Body of pancreas (tissue), 4 donors: ENCODE results near the gene LDB1. TPM values are rescaled to one million over a fixed set of nuclear protein-coding genes. Genes with fewer than 3 reads are reported as not detected.

Experiments used
- ATAC-seq: fragments of 150-250 bp; one replicate; pipeline ENCODE4 v1.9.1; 2016
- DNase-seq, 4 donors: peaks; one replicate each; pipeline ENCODE4 v3.0.0-alpha.2; 2019
- H3K27ac ChIP-seq, 4 donors: fragments of 200-600 bp; sonication (generic); 1 replicate in 3 of 4; 2 replicates in 1 of 4; pipeline versions ENCODE4 v1.5.1 to v1.6.1; 2016 to 2019; ENCODE audit warnings: mild to moderate bottlenecking in 1 of 4, mixed read lengths in 1 of 4, moderate library complexity in 1 of 4
- H3K27me3 ChIP-seq, 2 donors: fragments of 200-600 bp; sonication (generic); one replicate each; pipeline ENCODE4 v1.6.0; 2016; ENCODE audit warnings: mild to moderate bottlenecking in 1 of 2
- H3K36me3 ChIP-seq, 2 donors: fragments of 200-600 bp; sonication (generic); replicated peaks in 1 of 2; 2 replicates each; pipeline ENCODE4 v1.5.1; 2016; ENCODE audit warnings: low read depth in 2 of 2; ENCODE audit not compliant: insufficient read depth in 1 of 2
- H3K4me1 ChIP-seq: fragments of 200-600 bp; sonication (generic); one replicate; pipeline ENCODE4 v1.6.0; 2016
- H3K4me3 ChIP-seq, 2 donors: fragments of 200-600 bp; sonication (generic); 1 replicate in 1 of 2; 2 replicates in 1 of 2; pipeline ENCODE4 v1.5.1; 2016 to 2019
- H3K9me3 ChIP-seq, 3 donors: fragments of 200-600 bp; sonication (generic); 1 replicate in 2 of 3; 2 replicates in 1 of 3; pipeline ENCODE4 v1.5.1; 2016
- POLR2A ChIP-seq, 3 donors: fragments of 450-650 bp; IDR thresholded peaks; one replicate each; pipeline ENCODE4 v1.6.1; 2016; ENCODE audit warnings: antibody characterized with exemption in 3 of 3, mild to moderate bottlenecking in 2 of 3
- WGBS, 2 donors: methylation state at CpG; one replicate each; pipeline ENCODE4 v1.1.5; 2017; 5-methylcytosine and 5-hydroxymethylcytosine counted together
- intact Hi-C: fragments of 100-400 bp; cut with DNase I; formaldehyde crosslinking; loops from one replicate; pipeline ENCODE4 v1.15.1; 2023
- total RNA-seq, 2 donors: library from RNA; depleted of rRNA; stranded (reverse); fragments of >200 nt; gene quantifications; one replicate each; pipeline ENCODE4 v1.1.0, GENCODE V29; 2016
- TF ChIP-seq, protein P1 (sequence below), 7 experiments: fragments of 450-650 bp in 4 of 7; fragments of 200-600 bp in 3 of 7; sonication (generic) in 3 of 7; IDR thresholded peaks; one replicate each; pipeline ENCODE4 v1.5.1; 2016 to 2019; ENCODE audit warnings: antibody characterized with exemption in 7 of 7

Gene LDB1
- total RNA-seq, 2 donors from 2014 or later: 17.1 to 24.4 TPM

DNA sequence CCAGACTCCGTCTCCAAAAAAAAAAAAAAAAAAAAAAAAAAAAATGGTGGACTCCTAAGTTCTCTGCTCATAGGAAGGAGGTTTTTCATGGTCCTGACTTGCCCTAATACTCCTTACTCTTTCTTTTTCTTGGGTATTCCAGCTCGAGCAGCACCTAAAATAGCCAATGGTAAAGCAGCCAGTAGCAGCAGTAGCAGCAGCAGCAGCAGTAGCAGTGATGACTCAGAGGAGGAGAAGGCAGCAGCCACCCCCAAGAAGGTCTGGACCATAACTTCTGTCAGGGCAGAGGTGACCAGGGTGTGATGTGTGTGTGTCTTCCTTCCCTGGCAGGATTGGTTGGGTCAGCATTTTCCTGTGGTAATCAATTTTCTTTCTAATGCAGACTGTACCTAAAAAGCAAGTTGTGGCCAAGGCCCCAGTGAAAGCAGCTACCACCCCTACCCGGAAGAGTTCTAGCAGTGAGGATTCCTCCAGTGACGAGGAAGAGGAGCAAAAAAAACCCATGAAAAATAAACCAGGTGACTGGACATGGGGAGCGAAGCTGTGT, 39.0 kb upstream of the LDB1 start:
- no peak overlapping the region for H3K27ac ChIP-seq
- TF ChIP-seq, protein P1, sequence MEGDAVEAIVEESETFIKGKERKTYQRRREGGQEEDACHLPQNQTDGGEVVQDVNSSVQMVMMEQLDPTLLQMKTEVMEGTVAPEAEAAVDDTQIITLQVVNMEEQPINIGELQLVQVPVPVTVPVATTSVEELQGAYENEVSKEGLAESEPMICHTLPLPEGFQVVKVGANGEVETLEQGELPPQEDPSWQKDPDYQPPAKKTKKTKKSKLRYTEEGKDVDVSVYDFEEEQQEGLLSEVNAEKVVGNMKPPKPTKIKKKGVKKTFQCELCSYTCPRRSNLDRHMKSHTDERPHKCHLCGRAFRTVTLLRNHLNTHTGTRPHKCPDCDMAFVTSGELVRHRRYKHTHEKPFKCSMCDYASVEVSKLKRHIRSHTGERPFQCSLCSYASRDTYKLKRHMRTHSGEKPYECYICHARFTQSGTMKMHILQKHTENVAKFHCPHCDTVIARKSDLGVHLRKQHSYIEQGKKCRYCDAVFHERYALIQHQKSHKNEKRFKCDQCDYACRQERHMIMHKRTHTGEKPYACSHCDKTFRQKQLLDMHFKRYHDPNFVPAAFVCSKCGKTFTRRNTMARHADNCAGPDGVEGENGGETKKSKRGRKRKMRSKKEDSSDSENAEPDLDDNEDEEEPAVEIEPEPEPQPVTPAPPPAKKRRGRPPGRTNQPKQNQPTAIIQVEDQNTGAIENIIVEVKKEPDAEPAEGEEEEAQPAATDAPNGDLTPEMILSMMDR (IDR thresholded peaks at IDR 0.05): no peak
- TF ChIP-seq POLR2A (IDR thresholded peaks at IDR 0.05): no peak
- H3K27me3 ChIP-seq: no peaks in the 10 kb centered on the region
- peaks cover 12% of the 10 kb centered on the region for H3K4me1 ChIP-seq
- no peak for DNase-seq
- ATAC-seq: no peak
- H3K36me3 ChIP-seq: peaks cover 30 to 49% of the 10 kb centered on the region in 2 donors
- H3K9me3 ChIP-seq: no peaks in the 10 kb centered on the region
- H3K4me3 ChIP-seq: no peak overlapping the region
- WGBS, 2 donors: 90 to 97% methylated on average over 5 of the region's 5 CpGs
- intact Hi-C loops: no loop called here

DNA sequence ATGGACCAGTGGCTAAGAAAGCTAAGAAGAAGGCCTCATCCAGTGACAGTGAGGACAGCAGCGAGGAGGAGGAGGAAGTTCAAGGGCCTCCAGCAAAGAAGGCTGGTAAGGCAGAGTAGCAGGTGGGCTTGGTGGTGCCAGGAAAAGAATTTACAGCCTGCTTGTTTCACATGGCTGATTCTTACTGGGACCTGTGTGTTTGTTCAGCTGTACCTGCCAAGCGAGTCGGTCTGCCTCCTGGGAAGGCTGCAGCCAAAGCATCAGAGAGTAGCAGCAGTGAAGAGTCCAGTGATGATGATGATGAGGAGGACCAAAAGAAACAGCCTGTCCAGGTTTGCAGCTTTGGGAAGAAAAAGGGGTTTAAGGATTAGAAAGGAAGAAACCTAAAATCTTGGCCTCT, 37.1 kb upstream of the LDB1 start:
- 41 to 54% methylated on average over 3 of the region's 3 CpGs for WGBS, 2 donors
- peaks cover 28% of the 10 kb centered on the region for H3K4me1 ChIP-seq
- intact Hi-C loops: no loop called here
- DNase-seq: no peak
- TF ChIP-seq POLR2A (IDR thresholded peaks at IDR 0.05): no peak
- TF ChIP-seq, protein P1 (IDR thresholded peaks at IDR 0.05): no peak
- peaks cover 30 to 39% of the 10 kb centered on the region in 2 donors for H3K36me3 ChIP-seq
- ATAC-seq: no peak
- H3K4me3 ChIP-seq: no peak overlapping the region
- no peaks in the 10 kb centered on the region for H3K9me3 ChIP-seq
- no peak overlapping the region for H3K27ac ChIP-seq
- no peaks in the 10 kb centered on the region for H3K27me3 ChIP-seq

DNA sequence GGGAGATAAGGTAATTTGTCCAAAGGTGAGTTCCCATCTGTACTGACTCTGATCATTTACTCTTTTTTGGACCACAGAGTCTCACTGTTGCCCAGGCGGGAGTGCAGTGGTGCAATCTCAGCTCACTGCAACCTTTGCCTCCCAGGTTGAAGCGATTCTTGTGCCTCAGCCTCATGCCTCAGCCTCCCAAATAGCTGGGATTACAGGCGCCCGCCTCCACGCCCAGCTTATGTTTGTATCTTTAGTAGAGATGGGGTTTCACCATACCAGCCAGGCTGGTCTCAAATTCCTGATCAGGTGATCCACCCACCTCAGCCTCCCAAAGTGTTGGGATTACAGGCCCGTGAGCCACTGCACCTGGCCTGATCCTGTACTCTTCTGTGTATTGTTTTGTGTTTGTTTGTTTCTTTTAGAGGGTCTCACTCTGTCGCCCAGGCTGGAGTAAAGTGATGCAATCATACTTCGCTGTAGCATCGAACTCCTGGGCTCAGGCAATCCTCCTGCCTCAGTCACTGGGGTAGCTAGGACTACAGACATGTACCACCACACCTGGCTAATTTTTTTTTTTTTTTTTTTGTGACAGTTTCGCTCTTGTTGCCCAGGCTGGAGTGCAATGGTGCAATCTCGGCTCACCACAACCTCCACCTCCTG, 34.4 kb upstream of the LDB1 start:
- no peaks in the 10 kb centered on the region for H3K9me3 ChIP-seq
- H3K27me3 ChIP-seq: no peaks in the 10 kb centered on the region
- WGBS, 2 donors: 92% methylated on average over 11 of the region's 11 CpGs
- H3K36me3 ChIP-seq: peaks cover 6 to 16% of the 10 kb centered on the region in 2 donors
- no peak for ATAC-seq
- H3K4me3 ChIP-seq: no peak overlapping the region
- DNase-seq: no peak
- intact Hi-C loops: no loop called here
- peaks cover 36% of the 10 kb centered on the region for H3K4me1 ChIP-seq
- no peak overlapping the region for H3K27ac ChIP-seq
- TF ChIP-seq, protein P1 (IDR thresholded peaks at IDR 0.05): no peak
- no peak for TF ChIP-seq POLR2A (IDR thresholded peaks at IDR 0.05)

DNA sequence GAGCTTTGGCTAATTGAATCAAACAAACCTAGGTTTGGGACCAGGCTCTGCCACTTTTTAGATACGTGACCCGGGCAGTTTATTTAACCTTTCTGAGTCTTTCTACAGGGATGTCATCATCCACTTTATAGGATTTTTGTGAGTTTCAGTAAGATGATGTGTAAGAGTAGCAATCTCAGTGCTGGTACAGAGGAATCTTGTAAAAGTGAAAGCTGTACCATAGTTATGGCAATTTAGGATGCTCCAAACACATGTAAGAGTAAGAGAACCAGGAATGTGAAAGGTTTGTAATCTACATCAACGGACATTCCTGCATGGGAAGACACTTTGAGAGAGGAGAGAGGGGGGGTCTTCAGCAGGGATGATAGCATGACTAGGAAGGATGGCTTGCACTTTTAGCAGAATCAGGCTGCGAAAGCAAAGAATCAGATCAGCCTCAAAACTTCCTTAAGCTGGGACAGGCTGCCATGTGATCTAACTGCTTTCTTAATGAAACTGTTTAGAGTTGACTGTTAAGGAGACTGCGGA, 33.0 kb upstream of the LDB1 start:
- intact Hi-C loops: no loop called here
- TF ChIP-seq, protein P1 (IDR thresholded peaks at IDR 0.05): no peak
- no peak for TF ChIP-seq POLR2A (IDR thresholded peaks at IDR 0.05)
- no peak for ATAC-seq
- Histone ChIP-seq H3K4me3 (peak overlapping the region in 1 of 2 donors; percentile 82), H3K27ac (peak overlapping the region; percentile 76 to 94 (median 88)), H3K36me3 (peaks cover 6 to 19% of the 10 kb centered on the region in 2 donors), H3K27me3 (no peaks in the 10 kb centered on the region), H3K9me3 (no peaks in the 10 kb centered on the region), H3K4me1 (peaks cover 36% of the 10 kb centered on the region)
- DNase-seq: no peak
- 18 to 25% methylated on average over 5 of the region's 5 CpGs for WGBS, 2 donors
